ENCODE data around the gene CDCA7.

- TF ChIP-seq, protein P1, sequence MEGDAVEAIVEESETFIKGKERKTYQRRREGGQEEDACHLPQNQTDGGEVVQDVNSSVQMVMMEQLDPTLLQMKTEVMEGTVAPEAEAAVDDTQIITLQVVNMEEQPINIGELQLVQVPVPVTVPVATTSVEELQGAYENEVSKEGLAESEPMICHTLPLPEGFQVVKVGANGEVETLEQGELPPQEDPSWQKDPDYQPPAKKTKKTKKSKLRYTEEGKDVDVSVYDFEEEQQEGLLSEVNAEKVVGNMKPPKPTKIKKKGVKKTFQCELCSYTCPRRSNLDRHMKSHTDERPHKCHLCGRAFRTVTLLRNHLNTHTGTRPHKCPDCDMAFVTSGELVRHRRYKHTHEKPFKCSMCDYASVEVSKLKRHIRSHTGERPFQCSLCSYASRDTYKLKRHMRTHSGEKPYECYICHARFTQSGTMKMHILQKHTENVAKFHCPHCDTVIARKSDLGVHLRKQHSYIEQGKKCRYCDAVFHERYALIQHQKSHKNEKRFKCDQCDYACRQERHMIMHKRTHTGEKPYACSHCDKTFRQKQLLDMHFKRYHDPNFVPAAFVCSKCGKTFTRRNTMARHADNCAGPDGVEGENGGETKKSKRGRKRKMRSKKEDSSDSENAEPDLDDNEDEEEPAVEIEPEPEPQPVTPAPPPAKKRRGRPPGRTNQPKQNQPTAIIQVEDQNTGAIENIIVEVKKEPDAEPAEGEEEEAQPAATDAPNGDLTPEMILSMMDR (IDR thresholded peaks at IDR 0.05): no peak
- TF ChIP-seq POLR2A (IDR thresholded peaks at IDR 0.05) (no peak), EP300 (IDR thresholded peaks at IDR 0.05) (no peak)
Measured at GRCh38 chr2:173397539-173397938, 42.9 kb downstream of the CDCA7 start.
